ENCODE results near the gene CDH8.

CDH8 gene

GRCh38 chr16:62036101-62036801, at the start of gene CDH8:
CDH8 (minus strand) TSS chr16:62036438; CDS start chr16:62021403, 15,035 bp downstream.
- no peak for TF ChIP-seq CTCF (conservative IDR thresholded peaks at IDR 0.05; ENCODE audit: low read depth, low read length)
- DNase-seq (ENCODE audit: low read depth), result no peak
- no peak within 1 kb of the TSS for H3K4me3 ChIP-seq (ENCODE audit: low read depth, low read length)

- DNase-seq (ENCODE audit: low read depth), result no peak
- no peak overlapping the region for H3K4me3 ChIP-seq (ENCODE audit: low read depth, low read length)
- TF ChIP-seq CTCF (conservative IDR thresholded peaks at IDR 0.05; ENCODE audit: low read depth, low read length), result no peak
Measured at GRCh38 chr16:62079236-62079635, 43.0 kb upstream of the CDH8 start.

GRCh38 chr16:62077998-62078397, 41.8 kb upstream of the CDH8 start:
- TF ChIP-seq CTCF (conservative IDR thresholded peaks at IDR 0.05; ENCODE audit: low read depth, low read length), result peak; percentile 25
- H3K4me3 ChIP-seq (ENCODE audit: low read depth, low read length), result no peak overlapping the region
- peak; percentile 4 for DNase-seq (ENCODE audit: low read depth)

- TF ChIP-seq CTCF (conservative IDR thresholded peaks at IDR 0.05; ENCODE audit: low read depth, low read length), result no peak
- no peak for DNase-seq (ENCODE audit: low read depth)
- no peak overlapping the region for H3K4me3 ChIP-seq (ENCODE audit: low read depth, low read length)
Measured at GRCh38 chr16:62076886-62077285, 40.6 kb upstream of the CDH8 start.

- no peak for DNase-seq (ENCODE audit: low read depth)
- no peak overlapping the region for H3K4me3 ChIP-seq (ENCODE audit: low read depth, low read length)
- TF ChIP-seq CTCF (conservative IDR thresholded peaks at IDR 0.05; ENCODE audit: low read depth, low read length), result no peak
Measured at GRCh38 chr16:62068747-62069146, 32.5 kb upstream of the CDH8 start.

GRCh38 chr16:62067981-62068380, 31.7 kb upstream of the CDH8 start:
- TF ChIP-seq CTCF (conservative IDR thresholded peaks at IDR 0.05; ENCODE audit: low read depth, low read length), result no peak
- H3K4me3 ChIP-seq (ENCODE audit: low read depth, low read length), result no peak overlapping the region
- no peak for DNase-seq (ENCODE audit: low read depth)

GRCh38 chr16:62067182-62067581, 30.9 kb upstream of the CDH8 start:
- no peak for TF ChIP-seq CTCF (conservative IDR thresholded peaks at IDR 0.05; ENCODE audit: low read depth, low read length)
- DNase-seq (ENCODE audit: low read depth), result no peak

More at GRCh38 chr16:62067182-62067581, 30.9 kb upstream of the CDH8 start:
- H3K4me3 ChIP-seq (ENCODE audit: low read depth, low read length), result no peak overlapping the region
